ENCODE data around the gene GCH1. TPM values are rescaled to one million over a fixed set of nuclear protein-coding genes. Genes with fewer than 3 reads are reported as not detected.

Gene GCH1
- total RNA-seq, 1 donor from 2014 or later: 17.2 TPM

GRCh38 chr14:54794796-54795195 is 107.8 kb downstream of the GCH1 start:
- no peak for TF ChIP-seq CTCF (IDR thresholded peaks at IDR 0.05)
- POLR2A ChIA-PET: no interaction called here
- intact Hi-C loops (cut with micrococcal nuclease): no loop called here
- Mint-ChIP-seq H3K27me3 (peaks cover under 1% of the 10 kb centered on the region), H3K36me3 (ENCODE audit: low read depth) (peaks cover 7% of the 10 kb centered on the region), H3K27ac (no peak overlapping the region), H3K4me3 (no peak overlapping the region), H3K4me1 (no peaks in the 10 kb centered on the region), H3K9me3 (no peaks in the 10 kb centered on the region)
- no peak for DNase-seq
- CTCF ChIA-PET: interaction anchor here (2.1 kb wide), 1 partner anchor 11 kb away, joined by 10 read pairs; no protein-coding TSS in a partner anchor
- ATAC-seq (ENCODE audit: low read depth): no peak

GRCh38 chr14:54794159-54794558 is 108.5 kb downstream of the GCH1 start:
- TF ChIP-seq CTCF (IDR thresholded peaks at IDR 0.05): no peak
- Mint-ChIP-seq H3K9me3 (no peaks in the 10 kb centered on the region), H3K27ac (no peak overlapping the region), H3K27me3 (no peaks in the 10 kb centered on the region), H3K36me3 (ENCODE audit: low read depth) (peaks cover 11% of the 10 kb centered on the region), H3K4me1 (no peaks in the 10 kb centered on the region), H3K4me3 (no peak overlapping the region)
- DNase-seq (no peak), ATAC-seq (ENCODE audit: low read depth) (no peak)
- intact Hi-C loops (cut with micrococcal nuclease): no loop called here
- ChIA-PET POLR2A (no interaction called here), CTCF (interaction anchor here (1.1 to 2.1 kb wide), 2 partner anchors 11 to 20 kb away, joined by 4 to 10 read pairs; no protein-coding TSS in a partner anchor)

- POLR2A ChIA-PET: interaction anchor here (0.9 kb wide), 1 partner anchor 10 kb away, joined by 3 read pairs; no protein-coding TSS in a partner anchor
- intact Hi-C loops (cut with micrococcal nuclease): no loop called here
Measured at GRCh38 chr14:54792288-54792687, 110.3 kb downstream of the GCH1 start.

More at GRCh38 chr14:54792288-54792687, 110.3 kb downstream of the GCH1 start:
- DNase-seq (no peak), ATAC-seq (ENCODE audit: low read depth) (no peak)
- Mint-ChIP-seq H3K4me1 (no peaks in the 10 kb centered on the region), H3K27ac (no peak overlapping the region), H3K9me3 (no peaks in the 10 kb centered on the region), H3K4me3 (no peak overlapping the region), H3K27me3 (no peaks in the 10 kb centered on the region), H3K36me3 (ENCODE audit: low read depth) (peaks cover 28% of the 10 kb centered on the region)
- CTCF ChIA-PET: interaction anchor here (0.6 to 1.2 kb wide), 3 partner anchors 10 to 617 kb away, joined by 3 to 5 read pairs (median 3); no protein-coding TSS in a partner anchor
- TF ChIP-seq CTCF (IDR thresholded peaks at IDR 0.05): no peak

Other genes starting within 250 kb of the GCH1 start
- gene WDHD1, start 124.3 kb upstream of the GCH1 start, total RNA-seq: 9.3 and 9.5 TPM in 2 replicates
- gene SOCS4, start 124.4 kb upstream of the GCH1 start, total RNA-seq: 29.2 and 30.3 TPM in 2 replicates
- 119 and 130 TPM in 2 replicates for gene MAPK1IP1L, start 148.8 kb upstream of the GCH1 start, total RNA-seq
- 199 and 221 TPM in 2 replicates for gene LGALS3, start 226.4 kb upstream of the GCH1 start, total RNA-seq

Data from activated B cell treated with CpG ODN at 0.5 μM for 24 hours (primary cell).